GM23248 (cell line): ENCODE results near the gene PEMT. TPM values are rescaled to one million over a fixed set of nuclear protein-coding genes. Genes with fewer than 3 reads are reported as not detected.

ENCODE experiments used
- DNase-seq: peaks from one replicate; pipeline ENCODE4 v3.0.0-alpha.2; 2015
- H2AFZ ChIP-seq: fragments of 200-600 bp; sonication (generic); 2 replicates; pipeline ENCODE4 v1.6.1; 2016; ENCODE audit warnings: antibody characterized with exemption
- H3F3A ChIP-seq: fragments of 200-600 bp; sonication (generic); 2 replicates; pipeline ENCODE4 v1.6.1; 2016; ENCODE audit warnings: mild to moderate bottlenecking, antibody characterized with exemption, mixed run types; ENCODE audit not compliant: insufficient read depth
- H3K27ac ChIP-seq: fragments of 200-600 bp; sonication (generic); 2 replicates; pipeline ENCODE4 v1.5.1; 2016; ENCODE audit warnings: mild to moderate bottlenecking
- H3K27me3 ChIP-seq: fragments of 200-600 bp; sonication (generic); replicated peaks from 2 replicates; pipeline ENCODE4 v1.6.1; 2016; ENCODE audit warnings: mild to moderate bottlenecking; ENCODE audit not compliant: insufficient read depth
- H3K36me3 ChIP-seq: fragments of 200-600 bp; sonication (generic); 2 replicates; pipeline ENCODE4 v1.6.1; 2016; ENCODE audit warnings: low read depth, mild to moderate bottlenecking
- H3K4me1 ChIP-seq: fragments of 200-600 bp; sonication (generic); 2 replicates; pipeline ENCODE4 v1.6.1; 2016; ENCODE audit warnings: mild to moderate bottlenecking; ENCODE audit not compliant: insufficient read depth
- H3K4me2 ChIP-seq: fragments of 200-600 bp; sonication (generic); one replicate; pipeline ENCODE4 v1.6.1; 2016; ENCODE audit warnings: mild to moderate bottlenecking; ENCODE audit not compliant: unreplicated experiment
- H3K4me3 ChIP-seq: fragments of 200-600 bp; sonication (generic); 2 replicates; pipeline ENCODE4 v1.5.1; 2016; ENCODE audit warnings: mild to moderate bottlenecking
- H3K79me2 ChIP-seq: fragments of 200-600 bp; sonication (generic); 2 replicates; pipeline ENCODE4 v1.6.1; 2016; ENCODE audit warnings: mild to moderate bottlenecking; ENCODE audit not compliant: insufficient read depth
- H3K9ac ChIP-seq: fragments of 200-600 bp; sonication (generic); 2 replicates; pipeline ENCODE4 v1.6.1; 2016; ENCODE audit warnings: mild to moderate bottlenecking
- H3K9me2 ChIP-seq: fragments of 200-600 bp; sonication (generic); 2 replicates; pipeline ENCODE4 v1.6.1; 2016; ENCODE audit warnings: mixed run types, mild to moderate bottlenecking, moderate library complexity; ENCODE audit not compliant: insufficient read depth
- H3K9me3 ChIP-seq: fragments of 200-600 bp; sonication (generic); one replicate; pipeline ENCODE4 v1.6.1; 2017; ENCODE audit warnings: low read depth
- H4K20me1 ChIP-seq: fragments of 200-600 bp; sonication (generic); 2 replicates; pipeline ENCODE4 v1.6.0; 2016; ENCODE audit not compliant: insufficient read depth
- EZH2 ChIP-seq: fragments of 200-600 bp; sonication (generic); IDR thresholded peaks from 2 replicates; pipeline ENCODE4 v1.6.1; 2018; ENCODE audit warnings: antibody characterized with exemption, mild to moderate bottlenecking; ENCODE audit not compliant: insufficient read depth, poor library complexity, severe bottlenecking
- EZH2phosphoT487 ChIP-seq: fragments of 200-600 bp; sonication (generic); IDR thresholded peaks from 2 replicates; pipeline ENCODE4 v1.6.1; 2018; ENCODE audit warnings: antibody characterized with exemption, moderate library complexity, mild to moderate bottlenecking, low read depth; ENCODE audit not compliant: insufficient read depth
- WGBS, 2 experiments: methylation state at CpG; one replicate each; pipeline ENCODE4 v1.1.6; 2015 to 2017; ENCODE audit warnings: low lambda C conversion rate in 2 of 2, low coverage in 1 of 2; ENCODE audit errors: missing lambda C conversion rate in 2 of 2; 5-methylcytosine and 5-hydroxymethylcytosine counted together
- in situ Hi-C: fragments of 300-500 bp; cut with MboI; formaldehyde crosslinking; loops from 2 replicates; pipeline ENCODE4 v1.15.0; 2020
- polyA plus RNA-seq: library from polyadenylated mRNA; unstranded; fragments of >200 nt; fragmentation: Nextera tagmentation; extraction: Ambion mirVana; gene quantifications from 2 replicates; pipeline ENCODE4 v1.2.1, GENCODE V29; 2016
- total RNA-seq: library from RNA; depleted of rRNA; stranded (reverse); fragments of >200 nt; shearing (Covaris generic); gene quantifications from 2 replicates; pipeline ENCODE4 v1.2.3, GENCODE V29; 2014

Gene PEMT
- total and polyA plus RNA-seq, 2 experiments from 2014 or later: 62.0 to 68.7 TPM

- H3K9ac ChIP-seq: no peak overlapping the region
- 83 to 88% methylated on average over 17 of the region's 17 CpGs for WGBS, 2 experiments
- H3K4me1 ChIP-seq: peaks cover 8% of the 10 kb centered on the region
- no peaks in the 10 kb centered on the region for H3K79me2 ChIP-seq
- in situ Hi-C loops: no loop called here
- H3K9me3 ChIP-seq: no peaks in the 10 kb centered on the region
- no peak for DNase-seq
- no peak overlapping the region for H2AFZ ChIP-seq
- TF ChIP-seq EZH2phosphoT487: no peak
- H4K20me1 ChIP-seq: no peaks in the 10 kb centered on the region
- H3K27ac ChIP-seq: no peak overlapping the region
- 0 out of 2 replicates have a peak, but pooled peaks cover 3% of the 10 kb centered on the region for H3F3A ChIP-seq
- no peak overlapping the region for H3K4me3 ChIP-seq
- no peaks in the 10 kb centered on the region for H3K27me3 ChIP-seq
- H3K36me3 ChIP-seq: no peaks in the 10 kb centered on the region
- H3K9me2 ChIP-seq: no peaks in the 10 kb centered on the region
- H3K4me2 ChIP-seq: no peak overlapping the region
Measured at GRCh38 chr17:17577373-17577772, 14.1 kb downstream of the PEMT start.

- no peak overlapping the region for H3K9ac ChIP-seq
- H4K20me1 ChIP-seq: no peaks in the 10 kb centered on the region
- no peaks in the 10 kb centered on the region for H3K9me2 ChIP-seq
- no peak overlapping the region for H3K4me3 ChIP-seq
- no peak overlapping the region for H2AFZ ChIP-seq
- no peak overlapping the region for H3K4me2 ChIP-seq
- no peak for DNase-seq
- no peak overlapping the region for H3K27ac ChIP-seq
- TF ChIP-seq EZH2phosphoT487 (no peak), EZH2 (no peak)
- H3K79me2 ChIP-seq: no peaks in the 10 kb centered on the region
- in situ Hi-C loops: no loop called here
- no peaks in the 10 kb centered on the region for H3K36me3 ChIP-seq
- no peaks in the 10 kb centered on the region for H3K27me3 ChIP-seq
- peaks cover 8% of the 10 kb centered on the region for H3K4me1 ChIP-seq
- H3F3A ChIP-seq: 0 out of 2 replicates have a peak, but pooled peaks cover 3% of the 10 kb centered on the region
- H3K9me3 ChIP-seq: no peaks in the 10 kb centered on the region
- 93 to 98% methylated on average over 12 to 13 of the region's 13 CpGs for WGBS, 2 experiments
Measured at GRCh38 chr17:17576772-17577234, 14.7 kb downstream of the PEMT start.

- in situ Hi-C loops: no loop called here
- TF ChIP-seq EZH2 (no peak), EZH2phosphoT487 (no peak)
- no peaks in the 10 kb centered on the region for H3K36me3 ChIP-seq
- no peaks in the 10 kb centered on the region for H3K9me3 ChIP-seq
- no peaks in the 10 kb centered on the region for H3K27me3 ChIP-seq
- peak; percentile 12 for DNase-seq
- no peaks in the 10 kb centered on the region for H3K79me2 ChIP-seq
- no peak overlapping the region for H3K4me3 ChIP-seq
- no peaks in the 10 kb centered on the region for H4K20me1 ChIP-seq
- no peak overlapping the region for H3K27ac ChIP-seq
- H3K9ac ChIP-seq: no peak overlapping the region
- no peaks in the 10 kb centered on the region for H3F3A ChIP-seq
- WGBS, 2 experiments: 34 to 37% methylated on average over 14 to 16 of the region's 16 CpGs
- H3K4me1 ChIP-seq: peaks cover 8% of the 10 kb centered on the region; the same call in 1 of the 2 replicates
- H3K9me2 ChIP-seq: no peaks in the 10 kb centered on the region
- H3K4me2 ChIP-seq: no peak overlapping the region
- H2AFZ ChIP-seq: no peak overlapping the region
Measured at GRCh38 chr17:17575360-17576251, 15.9 kb downstream of the PEMT start.

GRCh38 chr17:17573912-17574311 lies 17.6 kb downstream of the PEMT start:
- in situ Hi-C loops: no loop called here
- Histone ChIP-seq H3K79me2 (no peaks in the 10 kb centered on the region), H3K27ac (no peak overlapping the region), H3K4me1 (peaks cover 8% of the 10 kb centered on the region; the same call in 1 of the 2 replicates), H3K27me3 (no peaks in the 10 kb centered on the region), H3K9me3 (no peaks in the 10 kb centered on the region), H3K9me2 (no peaks in the 10 kb centered on the region), H2AFZ (no peak overlapping the region), H3K36me3 (no peaks in the 10 kb centered on the region), H3K9ac (no peak overlapping the region), H4K20me1 (no peaks in the 10 kb centered on the region), H3K4me3 (no peak overlapping the region), H3K4me2 (no peak overlapping the region), H3F3A (no peaks in the 10 kb centered on the region)
- no peak for TF ChIP-seq EZH2
- no peak for TF ChIP-seq EZH2phosphoT487
- WGBS, 2 experiments: 62 to 63% methylated on average over 7 of the region's 7 CpGs
- no peak for DNase-seq
